Uterus (tissue), 2 donors: ENCODE data around the gene C1QB.

Experiments used
- POLR2A ChIP-seq, 2 donors: fragments of 450-650 bp; IDR thresholded peaks; one replicate each; pipeline ENCODE4 v1.6.1; 2016; ENCODE audit warnings: antibody characterized with exemption in 2 of 2, mild to moderate bottlenecking in 1 of 2, moderate library complexity in 1 of 2
- TF ChIP-seq, protein P1 (sequence below), 4 experiments: fragments of 200-600 bp in 2 of 4; fragments of 450-650 bp in 2 of 4; sonication (generic) in 2 of 4; IDR thresholded peaks; one replicate each; pipeline ENCODE4 v1.5.1; 2016 to 2019; ENCODE audit warnings: antibody characterized with exemption in 4 of 4, mild to moderate bottlenecking in 2 of 4, moderate library complexity in 1 of 4

DNA sequence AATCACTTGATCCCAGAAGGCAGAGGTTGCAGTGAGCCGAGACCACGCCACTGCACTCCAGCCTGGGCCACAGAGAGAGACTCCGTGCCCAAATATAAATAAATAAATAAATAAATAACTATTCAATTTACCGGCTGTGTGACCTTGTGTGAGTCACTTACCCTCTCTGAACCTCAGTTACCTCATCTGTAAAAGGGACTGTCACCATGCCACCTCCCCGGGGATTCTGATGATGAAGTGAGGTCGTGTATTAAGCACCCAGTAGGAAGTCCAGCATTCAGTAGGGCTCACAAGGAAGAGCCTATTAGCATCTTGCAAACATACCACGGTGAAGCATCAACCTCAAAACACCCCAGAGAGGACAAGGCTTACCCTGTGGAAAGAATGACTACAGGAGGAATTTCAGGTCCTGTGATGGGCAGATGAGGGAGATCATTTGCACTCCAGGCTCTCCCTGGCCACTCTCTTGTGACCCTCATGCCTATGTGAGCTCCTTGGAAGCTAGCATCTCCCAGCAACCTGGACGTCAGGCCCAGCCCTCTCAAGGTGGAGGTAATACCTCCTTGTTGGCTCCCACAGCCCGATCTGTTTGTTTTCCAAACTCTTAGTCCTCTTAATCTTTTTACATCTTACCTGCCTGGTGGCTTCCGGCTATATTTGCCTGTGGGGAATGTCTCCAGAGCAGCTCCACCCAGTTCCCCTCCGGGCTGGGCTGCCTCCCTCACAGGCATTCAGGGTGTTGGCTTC, 24.2 kb upstream of the C1QB start:
- no peak for TF ChIP-seq POLR2A (IDR thresholded peaks at IDR 0.05)
- TF ChIP-seq, protein P1, sequence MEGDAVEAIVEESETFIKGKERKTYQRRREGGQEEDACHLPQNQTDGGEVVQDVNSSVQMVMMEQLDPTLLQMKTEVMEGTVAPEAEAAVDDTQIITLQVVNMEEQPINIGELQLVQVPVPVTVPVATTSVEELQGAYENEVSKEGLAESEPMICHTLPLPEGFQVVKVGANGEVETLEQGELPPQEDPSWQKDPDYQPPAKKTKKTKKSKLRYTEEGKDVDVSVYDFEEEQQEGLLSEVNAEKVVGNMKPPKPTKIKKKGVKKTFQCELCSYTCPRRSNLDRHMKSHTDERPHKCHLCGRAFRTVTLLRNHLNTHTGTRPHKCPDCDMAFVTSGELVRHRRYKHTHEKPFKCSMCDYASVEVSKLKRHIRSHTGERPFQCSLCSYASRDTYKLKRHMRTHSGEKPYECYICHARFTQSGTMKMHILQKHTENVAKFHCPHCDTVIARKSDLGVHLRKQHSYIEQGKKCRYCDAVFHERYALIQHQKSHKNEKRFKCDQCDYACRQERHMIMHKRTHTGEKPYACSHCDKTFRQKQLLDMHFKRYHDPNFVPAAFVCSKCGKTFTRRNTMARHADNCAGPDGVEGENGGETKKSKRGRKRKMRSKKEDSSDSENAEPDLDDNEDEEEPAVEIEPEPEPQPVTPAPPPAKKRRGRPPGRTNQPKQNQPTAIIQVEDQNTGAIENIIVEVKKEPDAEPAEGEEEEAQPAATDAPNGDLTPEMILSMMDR (IDR thresholded peaks at IDR 0.05): no peak
